Immature natural killer cell (primary cell): ENCODE data around the gene VPS41. TPM values are rescaled to one million over a fixed set of nuclear protein-coding genes. Genes with fewer than 3 reads are reported as not detected.
"Not testable (repeated sequence)": the region's sequence is repeated elsewhere in the genome, so short reads cannot be mapped to it uniquely, and the experiment has no call there.

Source experiments
- DNase-seq, 3 donors: peaks; one replicate each; pipeline ENCODE4 v3.0.0; 2022; ENCODE audit warnings: mixed read lengths in 1 of 3
- H3K27ac Mint-ChIP-seq, 6 donors: one replicate each; pipeline ENCODE4 v1.8.0; 2020; ENCODE audit warnings: mixed read lengths in 6 of 6, mild to moderate bottlenecking in 5 of 6, inconsistent platforms in 4 of 6, moderate library complexity in 3 of 6
- H3K27me3 Mint-ChIP-seq, 3 donors: one replicate each; pipeline ENCODE4 v1.8.0; 2020 to 2021; ENCODE audit warnings: low read depth in 3 of 3, mild to moderate bottlenecking in 3 of 3, mixed read lengths in 3 of 3, moderate library complexity in 3 of 3, inconsistent platforms in 1 of 3
- H3K36me3 Mint-ChIP-seq, 3 donors: one replicate each; pipeline ENCODE4 v1.8.0; 2020; ENCODE audit warnings: mixed read lengths in 3 of 3, inconsistent platforms in 2 of 3, mild to moderate bottlenecking in 2 of 3
- H3K4me1 Mint-ChIP-seq, 2 donors: one replicate each; pipeline ENCODE4 v1.8.0; 2020; ENCODE audit warnings: inconsistent platforms in 2 of 2, mild to moderate bottlenecking in 2 of 2, mixed read lengths in 2 of 2, moderate library complexity in 1 of 2
- H3K4me3 Mint-ChIP-seq, 5 donors: one replicate each; pipeline ENCODE4 v1.8.0; 2020; ENCODE audit warnings: mild to moderate bottlenecking in 5 of 5, mixed read lengths in 5 of 5, inconsistent platforms in 3 of 5, moderate library complexity in 3 of 5
- H3K9me3 Mint-ChIP-seq, 6 donors: one replicate each; pipeline ENCODE4 v1.8.0; 2020; ENCODE audit warnings: mild to moderate bottlenecking in 6 of 6, mixed read lengths in 6 of 6, inconsistent platforms in 4 of 6, moderate library complexity in 3 of 6
- polyA plus RNA-seq, 3 donors: library from polyadenylated mRNA; unstranded; fragments of 300-500 nt; fragmentation: Illumina TruSeq; gene quantifications; one replicate each; pipeline ENCODE4 v1.2.3, GENCODE V29; 2021

The VPS41 gene
- polyA plus RNA-seq, 3 donors from 2014 or later: 52.2 to 86.2 (median 72.6) TPM

DNA sequence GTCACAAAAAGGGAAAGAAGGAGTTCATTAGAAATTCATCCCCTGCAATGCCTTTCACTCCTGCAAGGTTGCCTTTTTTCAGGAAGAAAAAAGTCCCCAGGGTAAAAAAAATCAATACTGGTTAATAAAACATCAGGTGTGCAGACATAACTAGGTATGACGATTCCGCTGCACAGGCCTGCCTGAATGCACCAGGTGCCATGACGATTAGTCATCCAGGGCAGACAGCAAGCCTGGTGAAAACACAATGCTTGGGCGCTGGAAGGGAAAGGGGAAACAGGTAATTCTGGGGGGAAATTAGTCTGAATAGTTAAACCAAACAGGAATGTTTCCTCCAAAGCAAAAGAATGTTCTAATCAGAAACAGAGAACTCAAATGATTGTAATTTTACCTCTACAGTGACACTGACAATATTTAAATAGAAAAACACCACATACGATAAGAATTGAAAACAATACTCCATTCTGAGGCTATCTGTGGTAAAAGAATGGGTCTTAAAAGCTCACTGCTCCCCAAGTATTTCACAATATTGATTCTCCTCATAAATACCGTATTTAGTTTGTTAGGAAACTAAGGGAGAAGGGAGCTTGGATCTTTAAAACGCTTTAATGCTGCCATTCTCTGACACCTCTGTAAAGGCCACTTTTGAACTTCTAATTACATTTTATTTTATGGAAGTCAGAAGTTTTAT, 45.2 kb downstream of the VPS41 start:
- peaks cover 0 to 2% of the 10 kb centered on the region in 2 donors for H3K4me1 Mint-ChIP-seq
- H3K36me3 Mint-ChIP-seq: peaks cover 12 to 16% (median 14%) of the 10 kb centered on the region in 3 donors
- H3K9me3 Mint-ChIP-seq: no peaks in the 10 kb centered on the region
- no peaks in the 10 kb centered on the region for H3K27me3 Mint-ChIP-seq
- DNase-seq: no peak
- H3K27ac Mint-ChIP-seq: no peak overlapping the region
- no peak overlapping the region for H3K4me3 Mint-ChIP-seq

DNA sequence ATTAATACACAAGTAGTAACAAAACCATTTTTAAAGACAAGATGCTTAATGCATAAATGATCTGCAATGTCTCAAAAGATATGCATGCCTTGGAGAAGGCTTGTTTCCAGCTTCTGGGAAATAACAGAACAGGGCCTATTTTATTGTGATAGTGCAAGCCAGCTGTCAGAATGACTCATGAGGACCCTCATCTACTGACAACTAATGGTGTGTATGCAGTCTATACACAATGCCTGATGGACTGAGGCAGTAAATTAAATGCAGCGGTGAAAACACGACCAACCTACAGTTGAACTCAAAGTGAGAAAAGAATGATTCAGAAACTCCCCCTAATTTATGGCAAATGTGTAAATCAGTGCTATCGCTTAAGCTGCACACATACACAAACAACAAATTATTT, 46.3 kb downstream of the VPS41 start:
- H3K4me3 Mint-ChIP-seq: no peak overlapping the region
- no peak overlapping the region for H3K27ac Mint-ChIP-seq
- peaks cover 12 to 16% (median 14%) of the 10 kb centered on the region in 3 donors for H3K36me3 Mint-ChIP-seq
- no peak for DNase-seq
- H3K4me1 Mint-ChIP-seq: peaks cover 0 to 2% of the 10 kb centered on the region in 2 donors
- H3K9me3 Mint-ChIP-seq: no peaks in the 10 kb centered on the region
- H3K27me3 Mint-ChIP-seq: no peaks in the 10 kb centered on the region

DNA sequence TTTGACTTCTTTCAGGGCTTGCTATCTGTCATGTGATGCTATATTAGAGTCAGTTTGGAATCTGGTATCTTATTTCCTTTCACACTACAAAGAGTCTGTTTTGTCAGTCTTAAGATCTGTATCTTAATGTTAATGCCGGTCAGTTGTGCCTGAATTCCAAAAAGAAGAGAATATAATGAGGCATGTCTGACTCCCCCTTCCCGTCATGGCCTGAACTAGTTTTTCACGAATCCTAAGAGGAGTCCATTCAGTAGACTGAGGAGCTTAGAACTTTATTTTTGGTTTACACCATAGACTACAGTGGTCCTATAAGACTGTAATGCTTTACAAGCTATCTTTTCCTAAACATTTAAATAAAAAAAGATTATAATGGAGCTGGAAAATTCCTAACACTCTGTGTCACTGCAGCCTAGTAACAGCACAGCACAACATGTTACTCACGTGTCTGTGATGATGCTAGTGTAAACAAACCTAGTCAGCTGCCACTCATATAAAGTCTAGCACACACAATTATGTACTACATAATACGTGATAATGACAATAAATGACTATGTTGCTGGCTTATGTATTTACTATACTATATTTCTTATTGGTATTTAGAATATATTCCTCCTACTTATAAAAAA, 50.6 kb downstream of the VPS41 start:
- peaks cover 20 to 27% of the 10 kb centered on the region in 2 donors for H3K4me1 Mint-ChIP-seq
- peaks cover 0 to 2% (median 0%) of the 10 kb centered on the region in 3 donors for H3K27me3 Mint-ChIP-seq
- no peak overlapping the region for H3K27ac Mint-ChIP-seq
- no peaks in the 10 kb centered on the region for H3K9me3 Mint-ChIP-seq
- H3K4me3 Mint-ChIP-seq: no peak overlapping the region
- H3K36me3 Mint-ChIP-seq: peaks cover 12 to 30% (median 18%) of the 10 kb centered on the region in 3 donors
- DNase-seq: no peak

DNA sequence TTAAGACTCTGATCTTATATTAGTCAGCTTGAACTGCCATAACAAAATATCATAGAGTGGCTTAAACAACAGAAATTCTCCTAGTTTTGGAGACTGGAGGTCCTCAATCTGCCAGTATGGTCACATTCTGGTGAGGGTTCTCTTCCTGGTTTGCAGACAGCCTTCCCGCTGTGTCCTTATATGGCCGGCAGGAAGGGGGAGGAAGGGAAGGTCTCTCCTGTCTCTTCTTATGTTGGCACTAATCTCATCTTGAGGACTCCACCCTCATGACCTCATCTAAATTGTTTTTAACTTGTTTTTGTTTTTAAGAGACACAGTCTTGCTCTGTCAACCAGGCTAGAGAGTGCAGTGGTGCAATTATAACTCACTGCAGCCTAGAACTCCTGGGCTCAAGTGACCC, 53.1 kb downstream of the VPS41 start:
- H3K4me1 Mint-ChIP-seq: peaks cover 24 to 38% of the 10 kb centered on the region in 2 donors
- H3K4me3 Mint-ChIP-seq: no peak overlapping the region
- peaks cover 0 to 3% (median 0%) of the 10 kb centered on the region in 3 donors for H3K27me3 Mint-ChIP-seq
- peaks cover 5 to 21% (median 6%) of the 10 kb centered on the region in 3 donors for H3K36me3 Mint-ChIP-seq
- H3K27ac Mint-ChIP-seq: no peak overlapping the region
- no peaks in the 10 kb centered on the region for H3K9me3 Mint-ChIP-seq
- DNase-seq: no peak

DNA sequence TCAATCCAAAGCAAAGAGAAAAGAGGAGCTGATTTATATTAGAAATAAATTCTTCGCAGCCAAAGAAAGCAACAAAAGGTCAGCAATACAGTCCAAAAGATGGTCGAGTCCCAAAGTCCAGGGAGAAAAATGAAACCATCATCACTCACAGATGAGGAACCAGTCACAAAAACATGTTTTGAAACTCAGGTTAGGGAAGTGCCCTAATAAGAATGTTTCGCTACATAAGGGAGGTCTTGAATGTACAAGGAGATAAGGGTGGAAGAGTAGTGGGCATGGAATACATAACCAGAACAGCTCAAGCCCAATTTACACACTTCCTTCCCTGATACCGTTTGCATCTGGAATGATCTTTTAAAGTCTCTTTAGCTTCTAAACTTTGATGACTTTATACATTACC, 53.6 kb downstream of the VPS41 start:
- DNase-seq: no peak
- peaks cover 24 to 42% of the 10 kb centered on the region in 2 donors for H3K4me1 Mint-ChIP-seq
- peaks cover 3 to 18% (median 4%) of the 10 kb centered on the region in 3 donors for H3K36me3 Mint-ChIP-seq
- H3K27ac Mint-ChIP-seq: no peak overlapping the region
- no peaks in the 10 kb centered on the region for H3K9me3 Mint-ChIP-seq
- H3K27me3 Mint-ChIP-seq: peaks cover 0 to 3% (median 0%) of the 10 kb centered on the region in 3 donors
- no peak overlapping the region for H3K4me3 Mint-ChIP-seq

DNA sequence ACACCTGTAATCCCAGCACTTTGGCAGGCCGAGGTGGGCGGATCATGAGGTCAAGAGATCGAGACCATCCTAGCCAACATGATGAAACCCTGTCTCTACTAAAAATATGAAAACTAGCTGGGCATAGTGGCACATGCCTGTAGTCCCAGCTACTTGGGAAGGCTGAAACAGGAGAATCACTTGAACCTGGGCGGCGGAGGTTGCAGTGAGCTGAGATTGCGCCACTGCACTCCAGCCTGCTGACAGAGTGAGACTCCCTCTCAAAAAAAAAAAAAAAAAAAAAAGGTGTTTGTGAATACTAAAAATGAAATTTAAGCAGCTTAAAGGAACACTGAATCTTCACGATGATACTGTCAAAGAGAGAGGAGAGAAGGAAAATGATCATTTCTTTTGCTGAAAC, 54.0 kb downstream of the VPS41 start:
- peaks cover 24 to 42% of the 10 kb centered on the region in 2 donors for H3K4me1 Mint-ChIP-seq
- peaks cover 3 to 14% (median 4%) of the 10 kb centered on the region in 3 donors for H3K36me3 Mint-ChIP-seq
- not testable (repeated sequence) for H3K9me3 Mint-ChIP-seq, H3K27me3 Mint-ChIP-seq, H3K27ac Mint-ChIP-seq, H3K4me3 Mint-ChIP-seq, DNase-seq

DNA sequence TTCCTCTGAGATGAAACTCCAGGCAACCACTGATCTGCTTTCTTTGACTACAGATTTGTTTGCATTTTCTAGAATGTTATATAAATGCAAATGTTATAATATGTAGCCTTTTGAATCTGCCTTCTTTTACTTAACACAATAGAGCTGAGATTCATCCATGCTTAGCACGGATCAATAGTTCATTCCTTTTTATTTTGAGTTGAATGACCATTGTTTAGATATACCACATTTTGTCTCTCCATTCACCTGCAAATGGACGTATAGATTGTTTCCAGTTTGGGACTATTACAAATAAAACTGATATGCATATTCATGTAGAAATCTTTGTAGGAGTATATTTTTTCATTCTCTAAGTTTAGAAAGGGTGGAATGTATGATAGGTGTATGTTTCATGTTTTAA, 57.7 kb downstream of the VPS41 start:
- Mint-ChIP-seq H3K36me3 (peaks cover 3 to 12% (median 4%) of the 10 kb centered on the region in 3 donors), H3K9me3 (no peaks in the 10 kb centered on the region), H3K27me3 (peaks cover 0 to 3% (median 1%) of the 10 kb centered on the region in 3 donors)

DNA sequence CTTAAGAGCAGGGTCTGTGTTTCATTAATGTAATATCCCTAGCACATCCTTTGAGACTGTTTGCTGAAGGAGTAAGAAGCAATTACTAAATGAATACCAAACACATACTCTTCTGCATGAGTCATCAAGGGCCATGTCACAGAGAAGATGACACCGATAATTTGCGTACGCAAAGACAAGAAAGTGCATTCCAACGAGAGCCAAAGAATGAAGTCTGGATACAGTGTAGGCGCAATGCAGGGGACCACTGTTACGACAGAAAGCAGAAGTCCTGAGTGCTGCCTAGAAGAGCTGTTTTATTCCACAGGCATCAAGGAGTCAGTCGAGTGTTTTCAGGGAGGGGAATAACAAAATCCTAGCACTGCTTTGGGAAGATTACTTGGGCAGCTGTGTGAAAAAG, 62.7 kb downstream of the VPS41 start:
- Mint-ChIP-seq H3K9me3 (no peaks in the 10 kb centered on the region), H3K27me3 (peaks cover 0 to 1% (median 0%) of the 10 kb centered on the region in 3 donors), H3K27ac (no peak overlapping the region), H3K36me3 (peaks cover 0 to 4% (median 0%) of the 10 kb centered on the region in 3 donors), H3K4me3 (no peak overlapping the region), H3K4me1 (peaks cover 14 to 33% of the 10 kb centered on the region in 2 donors)
- no peak for DNase-seq

More for the DNA sequence above, 57.7 kb downstream of the VPS41 start:
- H3K27ac Mint-ChIP-seq: no peak overlapping the region
- no peak overlapping the region for H3K4me3 Mint-ChIP-seq
- H3K4me1 Mint-ChIP-seq: peaks cover 21 to 36% of the 10 kb centered on the region in 2 donors
- DNase-seq: no peak

DNA sequence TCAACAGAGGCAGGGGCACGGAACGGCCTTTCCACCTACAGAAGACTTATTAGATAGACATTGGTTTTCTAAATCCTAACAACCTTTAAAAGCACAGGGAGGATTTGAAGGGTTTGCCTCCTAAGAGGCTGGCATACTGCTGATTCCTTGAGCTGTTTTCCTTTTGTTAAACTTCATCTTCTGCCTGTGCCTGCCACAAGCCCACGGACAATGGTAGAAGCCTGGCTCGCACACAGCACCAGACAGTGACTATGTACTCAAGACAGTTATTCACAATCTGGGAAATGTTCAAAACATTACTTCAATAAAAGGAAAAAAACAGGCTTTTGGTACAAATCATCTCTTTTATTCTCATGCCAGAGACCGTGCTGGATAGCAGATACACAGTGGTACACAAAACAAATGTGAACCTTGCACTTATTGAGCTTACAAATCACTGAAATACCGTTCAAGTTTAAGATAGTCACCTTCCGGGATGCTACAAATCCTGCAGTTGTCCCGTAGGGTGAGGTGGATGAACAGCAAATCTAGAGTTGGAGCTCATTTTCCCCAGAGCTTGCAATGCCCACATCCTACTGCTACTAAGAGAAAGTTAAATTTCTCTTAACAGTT, 63.9 kb downstream of the VPS41 start:
- H3K4me1 Mint-ChIP-seq: peaks cover 14 to 33% of the 10 kb centered on the region in 2 donors
- H3K4me3 Mint-ChIP-seq: no peak overlapping the region
- H3K36me3 Mint-ChIP-seq: peaks cover 0 to 4% (median 0%) of the 10 kb centered on the region in 3 donors
- H3K27me3 Mint-ChIP-seq: peaks cover 0 to 1% (median 0%) of the 10 kb centered on the region in 3 donors
- H3K27ac Mint-ChIP-seq: no peak overlapping the region
- H3K9me3 Mint-ChIP-seq: no peaks in the 10 kb centered on the region
- no peak for DNase-seq

DNA sequence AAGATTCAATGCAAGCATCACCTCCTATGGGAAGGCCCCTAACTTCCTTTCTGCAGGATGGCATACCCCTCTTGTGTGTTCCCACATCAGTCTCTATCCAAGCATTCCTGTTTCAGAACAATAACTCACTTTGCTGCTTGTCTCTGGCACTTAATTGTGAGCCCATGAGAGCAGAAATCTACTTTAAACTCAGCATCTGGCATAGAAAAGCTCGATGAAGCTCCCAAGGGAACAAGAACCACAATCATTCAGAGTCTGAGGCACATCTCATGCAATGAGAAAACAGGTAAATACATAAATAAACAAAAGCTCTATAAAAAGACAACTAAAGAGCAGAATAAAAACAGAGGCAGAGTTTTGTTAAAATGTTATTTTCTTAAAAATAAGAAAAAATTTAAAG, 66.2 kb downstream of the VPS41 start:
- Mint-ChIP-seq H3K4me1 (peaks cover 14 to 44% of the 10 kb centered on the region in 2 donors), H3K27ac (no peak overlapping the region), H3K27me3 (peaks cover 0 to 1% (median 0%) of the 10 kb centered on the region in 3 donors), H3K9me3 (no peaks in the 10 kb centered on the region), H3K36me3 (no peaks in the 10 kb centered on the region), H3K4me3 (no peak overlapping the region)
- DNase-seq: no peak

DNA sequence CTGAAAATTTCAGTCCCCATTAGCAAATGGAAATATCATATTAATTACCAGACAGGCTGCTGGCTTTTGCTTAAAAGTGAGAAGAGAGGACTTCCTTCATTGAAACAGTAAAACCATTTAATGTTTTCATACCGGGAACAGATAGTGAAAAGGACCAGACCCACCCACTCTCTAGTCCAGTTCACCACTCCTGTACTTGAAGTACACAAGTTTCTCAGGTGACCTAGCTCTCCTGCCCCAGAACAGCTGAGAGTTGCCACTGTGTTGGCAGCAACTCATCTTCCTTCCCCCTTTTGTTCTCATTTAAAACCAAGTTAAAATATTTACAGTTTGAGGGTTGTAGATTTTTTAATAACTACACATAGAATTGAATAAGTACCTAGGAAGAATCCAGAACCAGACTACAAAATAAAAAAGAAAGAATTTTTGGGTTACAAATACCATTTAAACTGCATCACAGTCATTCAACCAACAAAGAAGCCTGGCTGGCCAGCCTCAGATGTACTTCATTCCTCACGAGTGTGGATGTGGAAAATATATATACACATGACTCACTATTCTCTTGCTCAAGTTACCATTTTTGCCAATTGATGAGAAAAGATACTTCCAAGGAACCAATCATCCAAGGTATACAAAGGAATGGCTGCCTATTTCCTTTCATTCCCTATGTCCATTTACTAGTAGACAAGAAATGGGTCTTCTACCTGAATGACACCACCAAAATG, 68.1 kb downstream of the VPS41 start:
- DNase-seq: no peak
- Mint-ChIP-seq H3K4me1 (peaks cover 12 to 39% of the 10 kb centered on the region in 2 donors), H3K4me3 (no peak overlapping the region), H3K36me3 (no peaks in the 10 kb centered on the region), H3K27ac (no peak overlapping the region), H3K9me3 (no peaks in the 10 kb centered on the region), H3K27me3 (no peaks in the 10 kb centered on the region)

DNA sequence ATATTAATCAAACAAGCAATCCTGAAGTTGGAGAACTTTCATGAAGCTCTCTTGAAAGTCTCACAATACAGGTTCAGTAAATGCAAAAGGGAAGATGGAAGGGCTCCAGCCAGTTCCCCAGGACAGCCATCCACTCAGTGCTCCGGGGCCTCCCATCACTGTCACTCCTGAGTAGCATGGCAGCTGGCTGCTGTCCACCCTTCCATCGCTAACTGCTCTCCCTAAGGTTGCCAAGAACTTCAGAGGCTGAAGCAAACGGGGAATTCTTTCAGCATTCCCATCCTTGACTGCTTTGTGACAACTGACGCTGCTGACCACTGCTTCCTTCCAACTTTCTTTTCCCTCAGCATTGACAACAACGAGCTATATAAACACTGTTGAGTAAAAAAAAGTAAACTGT, 69.1 kb downstream of the VPS41 start:
- no peak for DNase-seq
- Mint-ChIP-seq H3K4me1 (peaks cover 12 to 33% of the 10 kb centered on the region in 2 donors), H3K9me3 (no peaks in the 10 kb centered on the region), H3K4me3 (no peak overlapping the region), H3K36me3 (no peaks in the 10 kb centered on the region), H3K27me3 (no peaks in the 10 kb centered on the region), H3K27ac (no peak overlapping the region)

DNA sequence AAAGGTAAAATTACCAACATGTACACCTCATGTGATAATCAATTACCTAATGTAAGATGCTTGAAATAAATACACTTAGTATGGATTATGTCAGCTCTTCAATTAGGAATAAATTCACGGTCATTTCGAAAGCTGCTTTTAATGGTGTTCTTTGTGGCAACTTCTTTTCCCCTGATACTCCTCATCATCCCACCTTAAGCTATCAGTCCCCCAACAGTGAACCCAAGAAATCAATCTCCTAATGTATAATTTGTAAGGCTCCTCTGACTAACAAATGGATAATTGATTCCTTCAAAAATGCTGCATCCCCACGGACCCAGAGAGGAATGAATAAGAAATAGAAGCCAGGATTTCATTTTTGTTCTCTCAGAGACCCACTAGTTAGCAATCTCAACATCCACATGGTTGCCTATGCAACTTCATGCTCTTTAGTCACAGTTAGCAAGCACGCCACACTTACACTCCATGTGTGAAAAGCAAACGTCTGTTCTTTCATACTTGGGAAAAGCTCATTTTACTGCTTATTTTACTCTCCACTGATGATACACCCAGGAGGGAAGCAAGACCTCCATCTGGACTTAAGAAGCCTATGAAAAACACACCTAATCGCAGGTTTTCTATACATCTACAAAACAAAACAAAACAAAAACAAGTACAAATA, 70.1 kb downstream of the VPS41 start:
- H3K4me1 Mint-ChIP-seq: peaks cover 12 to 33% of the 10 kb centered on the region in 2 donors
- H3K36me3 Mint-ChIP-seq: no peaks in the 10 kb centered on the region
- H3K9me3 Mint-ChIP-seq: no peaks in the 10 kb centered on the region
- DNase-seq: no peak
- H3K27ac Mint-ChIP-seq: no peak overlapping the region
- no peak overlapping the region for H3K4me3 Mint-ChIP-seq
- no peaks in the 10 kb centered on the region for H3K27me3 Mint-ChIP-seq
